Measurements from ENCODE around the gene M1AP.

Gene M1AP

DNA sequence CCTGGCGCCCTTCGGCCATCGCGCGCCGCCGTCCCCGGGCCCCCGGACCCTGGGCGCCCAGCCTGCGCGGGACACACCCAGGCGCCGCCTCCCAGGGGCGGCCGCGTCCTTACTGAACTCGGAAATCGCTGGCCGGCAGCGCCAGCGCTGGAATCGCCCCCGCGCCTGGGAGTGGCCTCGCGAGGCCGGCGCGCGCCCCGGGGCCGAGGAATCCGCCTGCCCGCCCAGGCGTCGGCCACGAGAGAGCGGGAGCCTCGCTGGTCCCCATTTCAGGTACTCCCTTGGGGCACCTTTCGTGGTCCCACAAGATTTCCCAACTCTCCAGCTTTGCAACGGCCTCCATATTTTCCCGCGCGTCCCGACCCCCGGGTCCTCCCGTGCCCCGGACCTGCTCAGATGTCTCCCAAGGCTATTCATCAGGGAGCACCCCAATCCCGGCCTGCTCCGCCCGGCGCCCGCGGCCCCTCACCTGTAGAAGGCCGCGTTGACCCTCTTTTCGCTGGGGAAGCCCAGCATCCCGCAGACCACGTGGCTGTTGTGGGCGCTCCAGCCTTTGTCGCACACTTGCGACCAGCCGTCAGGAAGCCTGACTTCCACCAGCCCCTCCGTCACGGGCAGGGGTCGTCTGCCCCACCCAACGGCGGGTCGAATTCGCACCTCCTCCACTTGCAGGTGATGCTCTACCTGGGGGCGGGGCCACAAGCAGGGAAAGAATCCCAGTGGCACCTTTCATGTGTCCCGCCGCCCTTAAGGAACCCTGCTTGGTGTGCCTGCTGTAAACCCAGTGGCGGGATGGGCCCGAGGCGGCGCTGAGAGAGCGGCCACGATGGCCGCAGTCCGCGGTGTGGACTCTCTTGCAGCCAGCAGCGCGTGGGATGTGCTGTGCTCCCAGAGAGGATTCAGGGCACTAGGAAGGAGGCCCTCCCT, 99.0 kb downstream of the M1AP start:
- Histone ChIP-seq H3K4me3 (peak overlapping the region; percentile 76), H3K27ac (no peak overlapping the region), H3K9ac (ENCODE audit: insufficient read length) (peak overlapping the region; percentile 59), H3K36me3 (ENCODE audit: insufficient read depth, low read length) (no peaks in the 10 kb centered on the region), H3K9me3 (ENCODE audit: low read depth, low read length) (no peaks in the 10 kb centered on the region)
- no peak for DNase-seq (ENCODE audit: low read depth, low spot score)
- TF ChIP-seq EZH2 (IDR thresholded peaks at IDR 0.05) = no peak
- TF ChIP-seq POLR2AphosphoS5 (IDR thresholded peaks at IDR 0.05; ENCODE audit: borderline replicate concordance, low read depth, low read length) = no peak
- TF ChIP-seq FOXP2 (optimal IDR thresholded peaks at IDR 0.05; ENCODE audit: control extremely low read depth, extremely low read length, insufficient read depth) = no peak

DNA sequence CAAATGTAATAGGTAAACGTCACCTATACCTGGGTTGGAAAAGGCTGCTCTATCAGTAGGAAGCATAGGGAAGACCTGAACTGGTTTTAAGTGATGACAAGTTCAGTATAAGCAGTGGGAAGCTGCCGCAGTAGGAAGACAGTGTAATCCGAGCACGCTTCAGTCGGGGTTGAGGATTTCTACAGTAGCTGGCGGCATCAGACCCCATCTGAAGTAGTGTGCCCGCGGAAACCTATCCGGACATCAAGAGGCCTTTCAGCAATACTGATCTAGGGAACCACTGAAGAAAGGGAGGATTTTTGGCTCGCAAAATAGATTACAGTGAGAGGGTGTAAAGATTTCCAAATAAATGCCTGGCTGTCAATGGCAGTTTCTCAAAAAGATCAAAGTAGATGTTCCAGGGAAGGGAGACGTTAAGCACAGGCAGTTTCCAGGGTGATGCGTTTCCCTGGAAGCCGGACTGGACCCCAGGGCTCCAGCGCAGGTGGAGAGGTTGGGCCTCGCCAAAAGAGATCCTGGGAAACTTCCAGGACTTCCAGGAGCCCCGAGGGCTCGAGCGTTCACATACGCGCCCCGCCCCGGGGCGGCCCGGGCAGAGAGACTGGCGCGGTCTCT, 99.7 kb downstream of the M1AP start:
- Histone ChIP-seq H3K9ac (ENCODE audit: insufficient read length) (peak overlapping the region; percentile 59), H3K27ac (no peak overlapping the region), H3K4me3 (peak overlapping the region; percentile 76), H3K9me3 (ENCODE audit: low read depth, low read length) (no peaks in the 10 kb centered on the region), H3K36me3 (ENCODE audit: insufficient read depth, low read length) (no peaks in the 10 kb centered on the region)
- no peak for TF ChIP-seq FOXP2 (optimal IDR thresholded peaks at IDR 0.05; ENCODE audit: control extremely low read depth, extremely low read length, insufficient read depth)
- no peak for TF ChIP-seq POLR2AphosphoS5 (IDR thresholded peaks at IDR 0.05; ENCODE audit: borderline replicate concordance, low read depth, low read length)
- no peak for TF ChIP-seq EZH2 (IDR thresholded peaks at IDR 0.05)
- no peak for DNase-seq (ENCODE audit: low read depth, low spot score)

DNA sequence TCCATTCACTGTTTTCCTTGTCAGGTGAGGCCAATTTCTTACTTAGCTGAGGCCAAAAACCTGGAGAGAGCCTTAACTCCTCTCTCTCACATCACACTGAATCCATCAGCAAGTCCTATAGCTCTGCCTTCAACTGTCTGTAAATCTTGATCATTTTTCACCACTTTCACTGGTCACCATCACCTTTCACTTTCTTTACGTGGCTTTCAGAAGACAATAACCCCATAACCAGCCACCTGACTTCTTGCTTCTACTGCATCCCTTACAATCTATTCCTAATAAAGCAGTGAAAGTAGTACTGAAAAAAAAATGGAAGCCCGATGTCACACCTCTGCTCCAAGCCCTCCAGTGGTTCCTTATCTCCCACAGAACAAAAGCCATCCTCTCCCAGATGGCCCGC, 102.1 kb downstream of the M1AP start:
- Histone ChIP-seq H3K9me3 (ENCODE audit: low read depth, low read length) (no peaks in the 10 kb centered on the region), H3K4me3 (no peak overlapping the region), H3K36me3 (ENCODE audit: insufficient read depth, low read length) (no peaks in the 10 kb centered on the region), H3K27ac (no peak overlapping the region), H3K9ac (ENCODE audit: insufficient read length) (no peak overlapping the region)
- TF ChIP-seq EZH2 (IDR thresholded peaks at IDR 0.05) (no peak), POLR2AphosphoS5 (IDR thresholded peaks at IDR 0.05; ENCODE audit: borderline replicate concordance, low read depth, low read length) (no peak), FOXP2 (optimal IDR thresholded peaks at IDR 0.05; ENCODE audit: control extremely low read depth, extremely low read length, insufficient read depth) (no peak)
- no peak for DNase-seq (ENCODE audit: low read depth, low spot score)

DNA sequence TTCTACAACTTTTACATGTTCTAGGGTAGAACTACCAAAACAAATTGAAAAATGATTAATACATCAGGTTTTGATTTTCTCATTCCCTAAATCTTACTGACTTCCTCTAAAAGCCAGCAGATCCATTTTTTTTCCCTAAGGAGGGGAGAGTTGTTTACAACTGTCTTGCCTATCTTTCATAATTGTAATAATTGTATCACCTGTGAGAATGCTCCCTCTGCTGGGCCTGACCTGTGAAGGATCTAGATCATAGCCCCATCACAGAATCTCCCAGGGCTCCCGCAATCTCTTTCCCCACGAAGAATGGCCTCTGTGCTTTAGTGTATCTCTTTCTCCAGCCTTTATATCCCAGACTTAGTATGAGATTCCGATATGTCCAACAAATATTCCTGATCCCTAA, 103.5 kb downstream of the M1AP start:
- H3K9ac ChIP-seq (ENCODE audit: insufficient read length) = no peak overlapping the region
- H3K36me3 ChIP-seq (ENCODE audit: insufficient read depth, low read length) = no peaks in the 10 kb centered on the region
- no peak overlapping the region for H3K27ac ChIP-seq
- H3K9me3 ChIP-seq (ENCODE audit: low read depth, low read length) = no peaks in the 10 kb centered on the region
- TF ChIP-seq POLR2AphosphoS5 (IDR thresholded peaks at IDR 0.05; ENCODE audit: borderline replicate concordance, low read depth, low read length) = no peak
- no peak for TF ChIP-seq FOXP2 (optimal IDR thresholded peaks at IDR 0.05; ENCODE audit: control extremely low read depth, extremely low read length, insufficient read depth)
- no peak for DNase-seq (ENCODE audit: low read depth, low spot score)
- H3K4me3 ChIP-seq = no peak overlapping the region

DNA sequence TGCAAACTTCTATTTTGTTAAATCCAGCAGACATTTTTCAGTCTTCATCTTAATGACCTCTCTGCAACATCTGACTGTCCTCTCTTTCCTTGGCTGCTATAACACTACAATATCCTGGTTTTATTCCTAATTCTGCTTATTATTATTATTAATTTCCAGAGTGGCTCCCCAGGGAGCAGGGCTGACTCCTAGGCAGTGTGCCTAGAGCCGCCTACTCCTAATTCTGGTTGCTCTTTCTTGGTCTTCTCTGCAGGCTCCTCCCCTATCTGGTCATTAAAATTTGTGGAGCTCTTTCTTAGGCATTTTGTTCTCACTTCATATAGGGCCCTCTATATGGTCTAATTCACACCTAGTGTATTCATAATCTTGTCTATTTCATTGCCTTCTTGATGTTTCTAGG, 105.2 kb downstream of the M1AP start:
- H3K4me3 ChIP-seq = no peak overlapping the region
- no peaks in the 10 kb centered on the region for H3K36me3 ChIP-seq (ENCODE audit: insufficient read depth, low read length)
- no peak overlapping the region for H3K27ac ChIP-seq
- no peak overlapping the region for H3K9ac ChIP-seq (ENCODE audit: insufficient read length)
- no peaks in the 10 kb centered on the region for H3K9me3 ChIP-seq (ENCODE audit: low read depth, low read length)
- no peak for DNase-seq (ENCODE audit: low read depth, low spot score)
- no peak for TF ChIP-seq FOXP2 (optimal IDR thresholded peaks at IDR 0.05; ENCODE audit: control extremely low read depth, extremely low read length, insufficient read depth)
- no peak for TF ChIP-seq POLR2AphosphoS5 (IDR thresholded peaks at IDR 0.05; ENCODE audit: borderline replicate concordance, low read depth, low read length)
- no peak for TF ChIP-seq EZH2 (IDR thresholded peaks at IDR 0.05)

DNA sequence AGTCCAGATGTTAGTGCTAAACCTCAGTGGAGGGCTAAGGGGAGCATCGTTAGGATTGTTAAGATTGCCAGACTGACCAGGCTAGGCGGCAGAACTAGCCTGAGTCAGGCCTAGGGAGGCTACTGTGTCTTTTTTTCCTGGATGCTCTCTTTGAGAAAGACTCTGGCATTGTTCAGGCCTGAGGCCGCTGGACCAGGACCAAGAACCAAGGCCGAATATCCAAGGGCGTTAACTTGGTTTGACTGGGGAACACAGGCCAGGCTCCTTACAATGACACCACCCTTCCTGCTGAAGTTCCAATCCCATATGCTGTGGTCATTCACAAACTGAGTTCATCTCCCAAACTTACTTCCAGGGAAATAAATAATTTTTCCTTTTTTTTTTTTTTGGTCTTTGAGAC, 107.8 kb downstream of the M1AP start:
- no peaks in the 10 kb centered on the region for H3K9me3 ChIP-seq (ENCODE audit: low read depth, low read length)
- no peak overlapping the region for H3K9ac ChIP-seq (ENCODE audit: insufficient read length)
- H3K36me3 ChIP-seq (ENCODE audit: insufficient read depth, low read length) = no peaks in the 10 kb centered on the region
- TF ChIP-seq EZH2 (IDR thresholded peaks at IDR 0.05) (no peak), FOXP2 (optimal IDR thresholded peaks at IDR 0.05; ENCODE audit: control extremely low read depth, extremely low read length, insufficient read depth) (no peak), POLR2AphosphoS5 (IDR thresholded peaks at IDR 0.05; ENCODE audit: borderline replicate concordance, low read depth, low read length) (no peak)
- DNase-seq (ENCODE audit: low read depth, low spot score) = no peak
- H3K4me3 ChIP-seq = no peak overlapping the region
- no peak overlapping the region for H3K27ac ChIP-seq

DNA sequence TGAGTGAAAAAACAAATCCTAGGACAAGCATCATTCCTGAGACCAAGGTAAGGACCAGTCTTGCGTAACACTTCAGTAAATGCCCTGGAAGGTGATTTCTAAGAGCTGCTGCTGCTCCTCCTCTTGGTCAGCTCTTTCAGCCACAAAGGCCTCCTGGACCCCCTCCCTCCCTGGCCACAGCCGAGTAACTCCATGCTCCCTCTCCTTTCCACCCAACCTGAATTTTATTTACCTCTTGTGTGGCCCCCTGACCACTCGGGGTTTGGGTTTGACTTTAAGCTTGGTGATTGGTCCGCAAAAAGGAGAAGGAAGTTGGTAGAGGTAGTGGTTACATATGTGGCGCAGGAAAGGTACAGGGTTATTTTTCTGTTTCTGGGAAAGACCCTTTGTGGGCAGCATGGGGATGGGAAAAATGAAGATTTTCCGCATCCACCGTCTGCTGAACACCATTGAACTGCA, 109.2 kb downstream of the M1AP start:
- DNase-seq (ENCODE audit: low read depth, low spot score) = no peak
- TF ChIP-seq FOXP2 (optimal IDR thresholded peaks at IDR 0.05; ENCODE audit: control extremely low read depth, extremely low read length, insufficient read depth) = no peak
- TF ChIP-seq POLR2AphosphoS5 (IDR thresholded peaks at IDR 0.05; ENCODE audit: borderline replicate concordance, low read depth, low read length) = no peak
- no peak for TF ChIP-seq EZH2 (IDR thresholded peaks at IDR 0.05)
- no peak overlapping the region for H3K9ac ChIP-seq (ENCODE audit: insufficient read length)

DNA sequence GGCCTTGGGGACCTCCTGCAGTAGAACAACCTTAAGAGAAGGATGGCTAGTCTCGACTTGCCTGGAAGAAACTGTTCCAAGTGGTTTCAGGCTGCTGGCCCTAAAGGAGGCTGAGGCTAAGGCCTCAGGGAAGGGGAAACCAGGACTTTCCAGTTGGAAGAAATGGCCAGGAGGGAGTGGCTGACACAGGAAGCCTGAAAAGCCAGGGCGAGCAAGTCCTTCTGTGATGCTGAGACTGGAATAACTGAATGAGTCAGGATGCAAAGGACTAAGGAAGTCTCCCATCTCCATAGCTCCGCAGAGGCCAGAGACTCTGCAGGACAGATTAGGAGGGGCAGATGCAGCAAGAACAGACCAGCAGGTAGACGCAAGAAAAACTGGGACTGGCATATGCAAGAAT, 111.0 kb downstream of the M1AP start:
- Histone ChIP-seq H3K36me3 (ENCODE audit: insufficient read depth, low read length) (peaks cover 6% of the 10 kb centered on the region), H3K9me3 (ENCODE audit: low read depth, low read length) (no peaks in the 10 kb centered on the region), H3K4me3 (no peak overlapping the region), H3K27ac (no peak overlapping the region), H3K9ac (ENCODE audit: insufficient read length) (no peak overlapping the region)
- no peak for TF ChIP-seq FOXP2 (optimal IDR thresholded peaks at IDR 0.05; ENCODE audit: control extremely low read depth, extremely low read length, insufficient read depth)
- TF ChIP-seq EZH2 (IDR thresholded peaks at IDR 0.05) = no peak
- TF ChIP-seq POLR2AphosphoS5 (IDR thresholded peaks at IDR 0.05; ENCODE audit: borderline replicate concordance, low read depth, low read length) = no peak
- DNase-seq (ENCODE audit: low read depth, low spot score) = no peak

More for the DNA sequence above, 109.2 kb downstream of the M1AP start:
- Histone ChIP-seq H3K9me3 (ENCODE audit: low read depth, low read length) (no peaks in the 10 kb centered on the region), H3K4me3 (no peak overlapping the region), H3K36me3 (ENCODE audit: insufficient read depth, low read length) (no peaks in the 10 kb centered on the region), H3K27ac (no peak overlapping the region)
